ENCODE data around the gene AP2S1.
A peak's percentile ranks its signal among the peaks of the same experiment; 100 is the strongest.
"Not testable (repeated sequence)": the region's sequence is repeated elsewhere in the genome, so short reads cannot be mapped to it uniquely, and the experiment has no call there.

AP2S1 gene

DNA sequence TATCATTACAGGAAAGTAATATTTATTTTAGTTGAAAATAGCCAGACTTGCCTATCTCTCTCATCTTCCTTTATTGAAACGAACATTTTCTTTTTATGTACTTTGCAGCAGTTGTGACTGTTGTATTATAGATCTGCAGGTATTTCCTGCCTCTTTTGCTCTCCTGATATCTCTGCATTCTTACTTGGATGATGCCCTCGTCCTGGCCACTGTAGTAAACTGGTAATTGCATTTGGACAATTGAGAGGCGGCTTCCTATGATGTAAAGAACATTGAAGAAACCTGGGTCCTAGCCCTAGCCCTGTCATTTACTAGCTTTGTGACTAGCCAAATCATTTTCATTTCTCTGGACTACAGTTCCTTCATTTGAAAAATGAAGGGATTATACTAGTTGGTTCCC is 16.5 kb upstream of the AP2S1 start:
- no peak for DNase-seq

DNA sequence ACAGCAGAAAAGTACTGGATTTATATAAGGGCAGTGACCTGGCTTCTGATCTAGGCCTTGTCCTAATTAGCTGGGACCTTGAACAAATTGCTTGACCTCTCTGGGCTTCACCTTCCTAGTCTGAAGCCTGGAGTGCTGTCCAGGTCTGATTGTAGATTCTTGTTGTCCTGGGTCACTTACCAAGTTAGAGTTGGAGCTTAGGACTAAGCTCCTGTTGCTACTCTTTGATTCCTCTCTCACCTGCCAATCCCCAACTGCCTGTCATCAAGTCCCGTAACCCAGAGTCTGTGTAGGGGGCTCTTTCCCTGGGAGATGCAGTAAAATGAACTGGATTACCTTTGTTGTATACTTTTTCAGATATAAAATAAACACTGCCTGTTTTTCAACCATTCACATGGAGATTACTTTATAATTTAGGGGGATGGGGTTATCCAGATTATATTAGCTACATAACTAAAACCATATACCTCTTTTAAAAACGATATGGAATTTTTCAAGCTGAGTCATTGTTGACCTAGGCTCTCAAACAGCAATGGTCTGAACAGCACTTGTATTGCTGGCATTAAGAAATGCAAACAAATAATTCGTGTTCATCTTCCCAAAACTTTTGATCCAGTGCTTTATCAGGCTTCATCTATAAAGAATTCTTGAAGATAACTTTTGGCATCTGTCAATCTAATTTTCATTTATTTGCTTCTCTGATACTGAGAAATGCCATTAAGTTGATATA is 15.9 kb upstream of the AP2S1 start:
- DNase-seq: no peak

DNA sequence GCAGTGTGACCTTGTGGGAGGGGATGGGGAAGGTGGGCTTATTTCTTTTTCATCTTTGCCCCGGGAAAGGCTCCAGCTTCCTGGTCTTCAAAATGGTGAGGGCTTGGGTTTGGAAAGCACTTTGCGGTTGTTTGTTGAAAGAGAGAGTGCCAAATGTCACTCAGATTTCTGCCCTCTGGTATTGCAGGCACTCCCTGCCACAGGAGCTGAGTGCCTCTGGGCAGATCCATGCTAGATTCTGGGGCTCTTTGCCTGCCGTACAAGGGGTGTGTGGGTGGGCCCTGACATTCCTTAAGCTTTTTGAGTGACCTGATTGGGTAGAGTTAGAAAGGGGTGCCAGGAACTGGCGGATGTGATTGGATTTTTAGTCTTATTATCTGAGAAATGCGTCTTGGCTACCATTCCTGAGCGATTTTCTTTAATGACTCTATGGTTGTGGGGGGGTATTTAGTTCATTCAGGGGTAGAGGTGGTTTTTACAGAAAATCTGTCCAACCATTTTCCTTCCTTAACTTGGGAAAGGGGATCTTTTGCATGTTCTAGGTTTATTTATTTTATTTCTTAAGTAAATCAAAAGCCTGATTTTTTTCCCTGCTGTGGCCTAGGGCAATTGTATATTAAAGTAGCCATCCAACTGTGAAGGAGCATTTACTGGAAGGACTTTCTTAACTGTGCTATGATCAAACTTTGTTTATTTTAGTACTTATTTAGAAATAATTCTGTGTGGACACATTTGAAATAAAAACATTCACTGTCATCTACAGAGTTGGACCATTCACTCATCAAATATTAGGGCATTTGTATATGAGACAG is 13.4 kb upstream of the AP2S1 start:
- peak; percentile 7 for DNase-seq

DNA sequence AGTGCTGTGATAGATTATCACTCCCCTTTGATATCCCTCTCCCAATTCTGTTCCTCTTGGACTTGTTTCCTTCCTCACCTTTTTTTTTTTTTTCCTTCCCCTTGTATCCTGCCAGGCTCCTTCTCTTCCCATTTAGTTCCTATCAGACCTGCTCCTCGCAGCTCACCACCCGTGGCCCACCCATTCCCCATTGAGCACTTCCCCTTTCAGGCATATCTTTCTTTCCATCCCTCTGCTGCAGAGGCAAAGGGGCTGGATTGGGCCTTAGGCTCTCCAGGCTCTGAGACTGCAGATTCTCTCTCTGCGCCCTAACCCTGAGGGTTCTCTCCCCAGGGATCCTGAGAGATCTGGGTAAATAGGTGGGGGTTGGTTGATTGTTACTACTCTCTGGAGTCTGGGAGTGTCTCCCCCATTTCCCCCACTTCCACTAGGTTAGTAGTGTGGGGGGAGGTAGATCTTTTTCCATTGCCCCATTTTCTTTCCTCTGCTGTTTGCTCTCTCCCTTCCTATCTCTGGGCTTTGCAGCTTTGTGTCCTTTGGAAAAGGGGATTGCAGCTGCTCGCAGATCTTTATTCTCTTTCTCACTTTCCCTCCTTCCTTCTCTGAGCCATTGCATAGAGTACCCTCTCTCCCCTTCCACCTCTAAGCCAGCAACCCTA is 12.5 kb upstream of the AP2S1 start:
- no peak for DNase-seq

DNA sequence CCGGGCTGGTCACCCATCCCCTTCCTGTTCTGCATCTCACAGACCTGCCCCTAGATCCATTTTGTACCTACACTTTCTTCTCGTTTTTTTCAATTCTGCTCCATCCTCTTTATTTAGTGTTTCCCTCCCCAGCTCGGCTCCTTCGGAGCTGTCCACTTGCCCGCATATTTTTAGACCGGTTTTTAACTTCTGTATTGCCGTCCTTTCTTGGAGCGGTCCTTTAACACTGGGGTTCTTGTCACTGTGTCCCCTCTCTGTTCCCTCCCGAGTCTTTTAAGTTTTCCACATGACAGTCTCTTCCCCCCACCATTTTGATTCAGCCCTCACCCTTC is 11.8 kb upstream of the AP2S1 start:
- DNase-seq: no peak

DNA sequence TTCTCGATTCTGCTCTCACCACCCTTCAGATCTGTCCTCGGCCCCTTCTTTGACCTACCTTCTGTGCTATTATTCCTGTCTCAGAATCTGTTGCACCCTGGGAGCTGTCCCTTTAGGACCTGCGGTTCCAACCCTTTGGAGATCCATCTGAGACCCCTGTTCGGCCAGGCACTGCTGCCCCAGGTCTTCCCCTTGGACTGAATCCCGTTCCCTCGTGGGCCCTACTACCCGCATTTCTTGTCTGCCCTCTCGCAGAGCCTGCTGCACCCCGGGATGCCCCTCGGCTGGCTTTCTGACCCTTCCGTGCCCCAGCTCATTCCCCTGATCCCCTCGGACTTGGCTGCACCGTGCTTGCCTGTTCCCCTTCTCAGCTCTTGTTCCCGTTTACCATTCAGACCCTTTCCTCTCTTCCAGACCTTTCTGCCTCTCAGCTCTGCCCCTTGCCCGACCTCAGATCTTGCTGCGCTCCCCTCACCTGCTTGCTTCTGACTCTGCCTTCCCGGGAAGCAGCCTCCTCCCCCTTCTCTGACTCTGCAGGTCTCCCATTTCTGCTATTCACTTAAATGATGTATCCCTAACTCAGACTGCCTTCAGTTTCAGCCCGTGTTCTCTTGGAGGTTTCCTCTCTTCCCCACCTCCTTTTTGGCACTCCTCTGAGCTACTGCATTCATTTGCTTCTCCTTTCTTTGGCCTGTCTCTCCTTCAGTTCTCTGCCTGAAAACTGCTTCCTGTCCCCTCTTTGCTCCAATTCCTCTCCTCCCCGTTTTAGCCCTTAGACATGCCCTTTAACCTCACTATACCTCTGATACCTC is 11.3 kb upstream of the AP2S1 start:
- no peak for DNase-seq

DNA sequence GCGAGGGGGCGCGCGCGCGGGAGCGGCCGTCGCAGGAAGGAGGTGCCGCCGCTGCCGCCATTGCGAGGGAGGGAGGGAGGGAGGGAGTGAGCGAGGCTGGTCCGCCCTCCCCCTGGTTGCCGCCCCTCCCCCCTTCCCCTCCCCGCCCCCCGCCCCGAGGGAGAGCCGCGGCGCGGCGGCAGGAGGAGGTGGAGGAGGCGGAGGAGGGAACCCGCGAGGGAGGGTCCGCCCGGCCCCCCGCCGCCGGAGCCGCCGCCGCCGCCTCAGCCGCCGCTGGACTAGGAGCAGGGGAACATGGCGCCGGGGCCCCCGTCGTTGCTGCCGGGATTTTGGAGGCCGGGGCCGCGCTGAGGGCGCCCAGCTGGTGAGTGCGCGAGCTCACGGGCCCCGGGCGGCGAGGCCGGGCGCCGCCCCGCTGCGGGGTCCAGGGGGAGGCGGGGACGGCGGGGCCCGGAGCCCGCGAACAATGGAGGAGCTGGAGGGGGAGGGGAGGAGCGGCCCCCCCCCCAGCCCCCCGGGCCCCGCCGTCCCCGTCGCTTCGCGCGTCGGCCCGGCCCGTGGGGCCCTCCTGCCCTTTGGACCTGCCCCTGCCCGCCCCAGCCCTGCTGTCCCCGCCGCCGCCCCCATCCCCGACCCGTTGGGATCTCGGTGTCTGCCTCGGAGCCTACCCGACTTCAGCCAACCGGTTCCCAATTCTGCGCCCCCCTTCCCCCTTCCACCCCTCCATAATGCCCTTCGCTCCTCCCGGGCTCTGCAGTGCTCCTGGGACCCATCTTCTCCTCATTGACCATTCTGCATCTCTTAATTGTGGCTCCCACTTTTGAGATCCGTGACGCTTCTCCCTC is 10.4 kb upstream of the AP2S1 start, which contains the start of gene ARHGAP35:
Gene ARHGAP35 (plus strand): TSS at position 152 of the 845 bp plus-strand sequence. CDS start 57,679 bp downstream, outside the sequence.
- no peak for DNase-seq

DNA sequence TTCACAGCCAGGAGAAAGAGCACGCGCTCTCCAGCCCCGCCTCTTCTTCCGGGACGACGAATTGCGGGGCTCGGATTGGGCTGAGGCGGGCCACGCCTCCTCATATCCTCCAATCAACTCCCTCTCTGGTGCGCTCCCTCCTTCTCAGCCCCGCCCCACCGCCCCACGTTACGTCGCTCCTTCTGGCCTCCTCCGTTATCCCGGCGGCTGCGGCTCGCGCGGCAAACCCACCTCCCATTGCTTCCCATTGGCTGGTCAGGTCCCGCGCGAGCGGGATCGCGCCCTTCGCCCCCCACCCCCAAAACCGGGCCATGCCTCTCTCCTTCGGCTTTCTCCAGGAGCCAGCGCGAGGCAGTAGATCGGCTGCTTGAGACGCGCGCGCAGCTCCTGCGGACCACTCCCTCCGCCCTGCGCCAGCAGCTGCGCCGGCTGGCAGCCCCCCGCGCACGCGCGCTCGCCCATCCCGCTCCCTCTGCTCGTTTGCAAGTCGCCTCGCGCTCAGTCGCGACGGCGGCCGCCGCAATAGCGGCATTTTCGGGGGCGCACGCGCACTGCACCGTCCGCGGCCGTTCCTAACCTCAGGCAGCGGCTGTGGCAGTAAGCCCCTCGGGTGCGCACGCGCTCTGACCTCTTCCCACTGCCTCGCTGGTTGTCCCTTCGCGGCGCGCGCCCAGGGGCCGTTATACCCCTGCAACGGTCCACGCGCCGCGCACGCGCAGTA is 9.6 kb upstream of the AP2S1 start:
- peak; percentile 97 for DNase-seq

DNA sequence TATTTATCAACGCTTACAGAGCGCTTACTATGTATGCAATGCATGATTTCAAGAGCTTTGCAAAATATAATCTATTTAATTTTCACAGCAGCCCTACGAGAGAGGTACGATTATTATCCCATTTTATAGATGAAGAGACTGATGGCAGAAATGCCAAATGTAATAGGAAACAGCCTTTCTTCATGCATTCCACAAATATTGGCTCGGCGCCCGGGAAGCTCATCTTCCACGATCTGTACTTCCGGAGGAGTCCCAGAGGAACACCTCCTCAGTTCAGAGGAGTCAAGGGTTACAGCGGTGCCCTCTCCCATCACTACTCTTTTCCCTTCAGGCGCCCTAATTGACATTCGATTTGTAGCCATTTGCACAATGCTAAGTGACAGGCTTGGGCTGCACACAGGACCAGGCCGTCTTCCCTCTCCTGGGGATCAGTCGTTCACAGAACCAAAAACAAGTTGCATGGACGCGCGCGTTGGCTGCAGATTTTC is 9.0 kb upstream of the AP2S1 start:
- DNase-seq: peak; percentile 86

DNA sequence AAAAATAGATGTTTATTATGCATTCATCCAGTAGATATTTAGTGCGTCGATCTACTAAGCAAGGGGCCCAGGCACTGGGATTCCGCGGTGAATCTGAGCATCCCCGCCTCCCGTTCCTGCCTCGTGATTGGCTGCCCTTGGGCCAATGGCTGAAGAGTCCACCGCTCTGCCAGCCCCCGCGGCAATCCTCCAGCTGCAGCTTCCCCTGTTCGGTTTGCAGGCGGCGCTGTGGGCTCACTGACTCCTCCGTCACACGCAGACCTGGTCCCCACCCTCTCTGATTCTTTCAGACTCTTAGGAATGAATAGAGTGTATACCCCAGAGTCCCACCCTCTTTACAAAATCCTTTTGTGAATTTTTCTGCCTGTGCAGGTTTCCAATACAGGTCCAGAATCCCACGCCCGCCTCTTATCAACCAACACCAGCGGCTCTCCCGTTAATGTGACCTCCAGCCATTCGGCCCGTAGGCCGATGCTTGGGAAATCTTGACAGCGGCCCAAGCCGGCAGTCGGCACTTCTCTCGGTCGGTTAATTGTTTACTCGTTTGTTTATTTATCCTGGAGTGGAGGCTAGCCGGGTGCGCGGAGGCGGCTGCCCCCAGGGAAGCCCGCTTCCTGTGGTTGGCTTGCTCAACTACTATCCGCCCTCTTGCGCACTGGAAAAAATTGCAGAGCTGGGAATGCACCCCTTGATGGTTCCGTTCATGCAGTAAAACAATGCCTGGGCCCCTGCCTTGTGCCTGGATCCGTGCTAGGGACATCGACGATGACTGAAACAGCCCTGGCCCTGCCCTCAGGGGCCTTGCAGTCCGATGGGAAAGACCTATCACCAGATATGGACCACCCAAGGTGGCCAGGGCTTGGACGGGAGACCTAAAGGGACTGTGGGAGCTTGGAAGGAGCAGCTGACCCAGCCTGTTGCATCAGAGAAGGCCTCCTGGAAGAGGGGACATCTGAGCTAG is 5.7 kb upstream of the AP2S1 start:
- DNase-seq: peak; percentile 87

DNA sequence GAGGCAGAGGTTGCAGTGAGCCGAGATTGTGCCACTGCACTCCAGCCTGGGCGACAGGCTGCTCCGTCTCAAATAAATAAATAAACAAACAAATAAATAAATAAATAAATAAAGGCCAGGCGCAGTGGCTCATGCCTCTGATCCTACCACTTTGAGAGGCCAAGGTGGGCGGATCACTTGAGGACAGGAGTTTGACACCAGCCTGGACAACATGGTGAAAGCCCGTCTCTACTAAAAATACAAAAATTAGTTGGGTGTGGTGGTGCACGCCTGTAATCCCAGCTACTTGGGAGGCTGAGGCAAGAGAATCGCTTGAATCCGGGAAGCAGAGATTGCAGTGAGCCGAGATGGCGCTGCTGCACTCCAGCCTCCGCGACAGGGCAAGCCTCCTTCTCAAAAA is 4.1 kb upstream of the AP2S1 start:
- not testable (repeated sequence) for DNase-seq

DNA sequence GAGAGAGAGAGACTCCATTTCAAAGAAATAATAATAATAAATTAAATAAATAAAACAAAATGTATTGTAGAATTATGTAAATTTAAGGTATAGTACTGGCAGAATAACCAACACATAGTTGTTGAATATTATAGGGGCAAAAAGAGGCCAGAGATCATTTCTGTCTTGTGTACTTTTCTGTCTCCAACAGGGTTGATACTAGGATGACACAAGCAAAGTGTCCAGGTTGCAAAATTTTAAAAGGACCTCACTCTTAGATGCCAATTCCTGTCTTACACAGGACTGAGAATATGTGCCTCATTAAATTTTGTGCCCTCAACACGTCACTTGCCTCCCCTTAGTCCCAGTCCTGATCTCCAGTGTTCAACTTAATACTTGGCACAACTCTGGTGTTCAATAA is 2.2 kb upstream of the AP2S1 start:
- DNase-seq: no peak

DNA sequence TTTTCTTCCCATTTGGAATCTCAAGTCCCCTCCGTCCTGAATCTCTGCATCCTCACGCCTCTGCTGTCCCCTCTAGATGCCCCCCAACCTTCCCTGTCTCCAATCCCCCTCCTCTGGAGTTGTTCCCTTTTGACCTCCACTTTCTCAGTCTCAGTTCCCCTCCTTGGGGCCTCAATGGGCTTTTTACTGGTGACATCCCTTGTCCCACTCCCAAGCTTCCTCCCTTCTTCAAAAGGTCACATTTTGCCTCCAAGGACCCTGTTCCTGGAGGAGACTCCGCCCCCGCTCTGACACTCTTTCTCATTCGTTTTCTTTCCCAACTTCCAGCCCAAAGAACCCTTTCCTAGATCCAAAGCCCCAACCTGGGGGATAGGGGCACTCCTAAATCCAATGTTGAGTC is 1.0 kb downstream of the AP2S1 start:
- no peak for DNase-seq

DNA sequence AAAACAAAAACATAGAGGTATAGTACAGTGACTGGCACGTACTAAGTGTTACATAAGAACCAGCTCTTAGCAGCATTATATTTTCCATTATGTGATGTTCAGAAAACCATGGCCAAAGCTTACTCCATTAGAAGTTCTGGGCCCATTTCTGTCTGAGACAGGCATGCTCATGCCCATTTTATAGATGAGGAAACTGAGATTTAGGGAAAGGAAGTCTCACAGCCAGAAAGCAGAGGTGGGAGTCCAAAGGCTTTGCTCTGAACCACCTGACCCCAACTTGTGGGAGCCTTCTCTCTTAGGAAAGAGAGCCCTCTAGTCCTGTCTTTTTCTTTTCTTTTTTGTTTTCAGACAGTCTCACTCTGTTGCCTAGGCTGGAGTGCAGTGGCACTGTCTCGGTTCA is 2.3 kb downstream of the AP2S1 start:
- no peak for DNase-seq

DNA sequence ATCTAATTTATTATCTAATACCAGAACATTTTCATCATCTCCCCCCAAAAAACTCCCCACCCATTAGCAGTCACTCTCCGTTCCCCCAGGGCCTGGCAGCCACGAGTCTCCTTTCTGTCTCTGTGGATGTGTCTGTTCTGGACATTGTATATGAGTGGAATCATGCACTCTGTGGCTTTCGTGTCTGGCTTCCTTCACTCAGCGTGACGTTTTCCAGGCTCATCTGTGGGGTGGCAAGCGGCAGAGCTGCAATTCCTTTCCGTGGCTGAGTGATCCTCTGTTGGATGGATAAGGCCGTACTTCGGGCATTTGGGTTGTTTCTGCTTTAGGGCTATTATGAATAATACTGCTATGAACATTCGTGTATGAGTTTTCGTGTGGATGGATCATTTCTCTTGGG is 3.1 kb downstream of the AP2S1 start:
- DNase-seq: no peak

DNA sequence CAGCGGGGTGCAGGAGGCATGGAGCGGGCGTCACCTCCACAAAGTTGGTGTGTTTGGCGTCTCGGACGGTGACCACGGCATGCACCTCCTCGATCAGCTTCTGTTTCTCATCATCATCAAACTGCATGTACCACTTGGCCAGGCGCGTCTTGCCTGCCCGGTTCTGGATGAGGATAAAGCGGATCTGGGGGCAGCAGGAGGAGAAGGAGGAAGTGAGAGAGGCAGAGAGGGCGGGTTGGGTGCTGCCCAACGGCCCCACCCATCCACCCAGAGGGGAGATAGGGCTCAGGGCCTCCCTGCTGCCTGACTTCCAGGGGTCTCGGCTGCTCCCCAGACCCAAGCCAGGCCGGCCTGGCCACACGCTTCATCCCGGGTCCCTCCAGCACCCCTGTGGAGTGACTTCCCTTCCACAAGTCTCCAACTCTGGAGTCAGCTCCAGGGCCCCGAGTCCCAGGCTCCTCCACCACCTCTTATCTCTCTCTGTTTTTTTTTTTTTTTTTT is 4.6 kb downstream of the AP2S1 start:
- DNase-seq: no peak

DNA sequence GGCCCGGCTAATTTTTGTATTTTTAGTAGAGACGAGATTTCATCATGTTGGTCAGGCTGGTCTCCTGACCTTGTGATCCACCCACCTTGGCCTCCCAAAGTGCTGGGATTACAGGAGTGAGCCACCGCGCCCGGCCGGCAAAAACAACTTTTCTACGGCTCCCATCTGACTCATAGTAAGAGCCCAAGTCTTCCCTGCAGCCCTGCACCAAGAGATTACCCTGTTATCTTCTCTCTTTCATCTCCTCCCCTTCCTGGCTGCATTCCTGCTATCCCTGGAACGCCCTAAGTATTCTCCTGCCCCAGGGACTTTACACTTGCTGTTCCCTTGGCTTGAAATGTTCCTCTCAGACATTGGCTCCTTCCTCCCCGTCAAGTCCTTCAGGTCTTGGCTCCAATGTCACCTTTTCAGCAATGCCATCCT is 6.6 kb downstream of the AP2S1 start:
- no peak for DNase-seq

DNA sequence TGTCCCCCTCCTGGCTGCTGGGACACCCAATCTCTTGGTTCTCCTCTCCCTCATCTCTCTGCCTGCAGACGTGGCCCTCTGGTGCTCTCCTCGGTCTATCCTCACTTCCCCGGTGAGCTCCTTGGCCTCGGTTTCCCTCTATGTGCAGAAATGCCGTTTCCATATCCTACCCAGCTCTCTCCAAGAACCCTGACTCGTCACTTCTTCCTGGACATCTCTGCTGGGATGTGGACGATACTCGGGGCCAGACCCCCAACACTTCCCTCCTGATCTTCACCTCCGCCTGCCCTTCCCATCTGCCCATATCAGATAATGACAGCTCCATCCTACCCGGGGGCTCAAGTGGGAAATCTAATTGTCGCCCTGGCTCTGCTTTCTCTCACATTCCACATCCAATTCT is 7.9 kb downstream of the AP2S1 start:
- DNase-seq: no peak

DNA sequence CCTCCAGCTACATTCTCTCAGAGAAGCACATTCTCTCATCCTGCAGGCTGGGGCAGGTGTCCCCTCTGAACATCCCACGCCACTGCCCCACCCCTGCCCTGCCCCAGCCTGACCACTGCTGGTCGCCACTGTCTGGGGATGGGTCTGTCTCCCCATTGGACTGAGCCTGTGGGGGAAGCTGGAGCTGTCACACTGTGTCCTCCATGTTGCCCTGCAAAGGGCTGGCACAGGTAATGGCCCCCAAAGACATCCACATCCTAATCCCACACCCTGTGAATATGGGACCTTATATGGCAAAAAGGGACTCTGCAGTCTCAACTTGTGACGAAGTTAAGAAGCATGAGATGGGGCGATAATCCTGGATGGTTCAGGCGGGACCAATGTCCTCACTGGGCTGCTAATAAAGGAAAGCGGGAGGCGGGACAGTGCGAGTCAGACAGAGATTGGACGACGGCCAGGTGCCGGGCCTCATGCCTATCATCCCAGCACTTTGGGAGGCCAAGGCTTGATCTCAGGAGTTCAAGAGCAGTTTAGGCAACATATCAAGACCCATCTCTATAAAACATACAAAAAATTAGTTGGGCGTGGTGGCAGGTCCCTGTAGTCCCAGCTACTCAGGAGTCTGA is 9.1 kb downstream of the AP2S1 start:
- no peak for DNase-seq
